Measurements from ENCODE around the gene ISY1. TPM values are rescaled to one million over a fixed set of nuclear protein-coding genes. Genes with fewer than 3 reads are reported as not detected.
A peak's percentile ranks its signal among the peaks of the same experiment; 100 is the strongest.

The ISY1 gene
- total RNA-seq = 10 to 100 TPM in 1 of 2 donors, 1 to 10 TPM in 1; 6.4 to 12.3 TPM
- 10 to 100 TPM in 1 of 2 donors, 1 to 10 TPM in 1; 8.7 to 13.2 TPM for polyA plus RNA-seq

DNA sequence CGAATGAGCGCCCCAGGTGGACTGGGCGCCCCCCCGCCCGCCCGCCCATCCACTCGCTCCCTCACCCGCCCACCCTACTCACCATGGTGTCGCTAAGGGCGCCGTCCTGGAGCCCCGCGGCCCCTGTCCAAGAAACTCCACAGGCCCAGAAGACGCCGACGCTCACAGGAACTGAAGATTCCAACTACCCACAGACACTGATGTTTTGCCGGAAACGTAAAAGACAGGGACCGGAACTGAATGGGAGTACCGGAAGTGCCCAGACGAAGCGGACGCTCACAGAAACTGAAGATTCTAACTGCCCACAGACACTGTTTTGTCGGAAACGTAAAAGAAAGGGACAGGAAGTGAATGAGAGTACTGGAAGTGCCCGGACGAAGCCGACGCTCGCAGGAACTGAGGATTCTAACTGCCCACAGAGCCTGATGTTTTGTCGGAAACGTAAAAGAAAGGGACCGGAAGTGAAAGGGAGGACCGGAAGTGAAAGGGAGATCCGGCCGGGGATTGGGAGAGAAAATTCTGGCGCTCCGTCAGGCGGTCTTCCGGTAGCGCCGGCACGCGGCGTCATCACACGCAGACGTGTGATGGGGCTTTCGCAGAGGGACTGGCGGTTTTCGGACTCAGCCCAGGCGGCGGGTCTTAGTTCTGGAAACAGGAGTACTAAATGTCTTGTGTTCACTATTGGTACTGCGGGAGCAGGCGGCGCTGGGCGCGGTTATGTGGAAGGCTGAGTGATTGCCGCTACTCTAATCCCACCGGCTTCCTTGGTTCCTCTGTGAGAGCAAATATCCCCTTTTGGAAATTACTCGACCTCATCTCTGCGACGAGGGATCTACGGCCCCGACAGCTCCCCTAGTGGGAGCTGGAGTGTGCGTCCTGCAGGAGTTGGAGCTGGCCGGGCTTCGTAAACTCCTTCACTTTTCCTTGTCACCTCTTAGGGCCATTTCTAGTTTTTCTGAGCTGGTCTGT lies at the start of gene ISY1:
Gene ISY1, minus strand, starts transcription at position 173 of the 969 bp plus-strand sequence. Its CDS starts 88 bp downstream, at position 85.
- Histone ChIP-seq H3K36me3 (ENCODE audit: control insufficient read depth in 4 of 4, insufficient read depth in 3 of 4, low read depth in 1 of 4, low read length in 3 of 4) (peaks cover 2 to 20% (median 15%) of the 10 kb centered on the region in 4 donors), H3K27ac (ENCODE audit: low read depth in 1 of 2, low read length in 2 of 2) (peak within 1 kb of the TSS; percentile 87), H3K9me3 (ENCODE audit: control insufficient read depth in 4 of 4, low read length in 3 of 4) (no peaks in the 10 kb centered on the region), H3K4me3 (ENCODE audit: low read depth in 1 of 3, low read length in 3 of 3) (peak within 1 kb of the TSS; percentile 72 to 90 (median 78)), H3K4me1 (ENCODE audit: control insufficient read depth in 4 of 4, insufficient read depth in 4 of 4, low read length in 3 of 4) (peaks cover 0 to 34% (median 22%) of the 10 kb centered on the region in 4 donors), H3K9ac (ENCODE audit: low read depth in 1 of 2, low read length in 2 of 2) (peak within 1 kb of the TSS; percentile 81 to 92), H3K27me3 (ENCODE audit: control insufficient read depth in 4 of 4, insufficient read depth in 4 of 4, low read length in 3 of 4) (no peaks in the 10 kb centered on the region)
- DNase-seq (ENCODE audit: low spot score) = peak; percentile 85
- TF ChIP-seq MAX (IDR thresholded peaks at IDR 0.05) (peak; percentile 100), SP1 (IDR thresholded peaks at IDR 0.05) (peak; percentile 70), TAF1 (conservative IDR thresholded peaks at IDR 0.05) (peak; percentile 71), JUND (IDR thresholded peaks at IDR 0.05) (peak in 1 of 2 donors; percentile 73), HNF4G (IDR thresholded peaks at IDR 0.05) (no peak), HNF4A (conservative IDR thresholded peaks at IDR 0.05) (peak; percentile 26 to 37), FOXA1 (IDR thresholded peaks at IDR 0.05) (no peak), GABPA (IDR thresholded peaks at IDR 0.05 in 1 of 2, conservative IDR thresholded peaks at IDR 0.05 in 1 of 2) (peak; percentile 99), RXRA (IDR thresholded peaks at IDR 0.05) (peak; percentile 45 to 57), NR2F2 (IDR thresholded peaks at IDR 0.05) (peak; percentile 86), RAD21 (IDR thresholded peaks at IDR 0.05) (peak; percentile 62 to 70), EGR1 (IDR thresholded peaks at IDR 0.05; ENCODE audit: low read depth in 2 of 2) (peak; percentile 98 to 99), YY1 (IDR thresholded peaks at IDR 0.05) (peak; percentile 78), FOXA2 (IDR thresholded peaks at IDR 0.05) (no peak)
- TF ChIP-seq, protein P1, sequence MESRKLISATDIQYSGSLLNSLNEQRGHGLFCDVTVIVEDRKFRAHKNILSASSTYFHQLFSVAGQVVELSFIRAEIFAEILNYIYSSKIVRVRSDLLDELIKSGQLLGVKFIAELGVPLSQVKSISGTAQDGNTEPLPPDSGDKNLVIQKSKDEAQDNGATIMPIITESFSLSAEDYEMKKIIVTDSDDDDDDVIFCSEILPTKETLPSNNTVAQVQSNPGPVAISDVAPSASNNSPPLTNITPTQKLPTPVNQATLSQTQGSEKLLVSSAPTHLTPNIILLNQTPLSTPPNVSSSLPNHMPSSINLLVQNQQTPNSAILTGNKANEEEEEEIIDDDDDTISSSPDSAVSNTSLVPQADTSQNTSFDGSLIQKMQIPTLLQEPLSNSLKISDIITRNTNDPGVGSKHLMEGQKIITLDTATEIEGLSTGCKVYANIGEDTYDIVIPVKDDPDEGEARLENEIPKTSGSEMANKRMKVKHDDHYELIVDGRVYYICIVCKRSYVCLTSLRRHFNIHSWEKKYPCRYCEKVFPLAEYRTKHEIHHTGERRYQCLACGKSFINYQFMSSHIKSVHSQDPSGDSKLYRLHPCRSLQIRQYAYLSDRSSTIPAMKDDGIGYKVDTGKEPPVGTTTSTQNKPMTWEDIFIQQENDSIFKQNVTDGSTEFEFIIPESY (IDR thresholded peaks at IDR 0.05) = peak; percentile 70
- TF ChIP-seq, protein P2, sequence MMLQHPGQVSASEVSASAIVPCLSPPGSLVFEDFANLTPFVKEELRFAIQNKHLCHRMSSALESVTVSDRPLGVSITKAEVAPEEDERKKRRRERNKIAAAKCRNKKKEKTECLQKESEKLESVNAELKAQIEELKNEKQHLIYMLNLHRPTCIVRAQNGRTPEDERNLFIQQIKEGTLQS (IDR thresholded peaks at IDR 0.05) = peak; percentile 43
- TF ChIP-seq, protein P3, sequence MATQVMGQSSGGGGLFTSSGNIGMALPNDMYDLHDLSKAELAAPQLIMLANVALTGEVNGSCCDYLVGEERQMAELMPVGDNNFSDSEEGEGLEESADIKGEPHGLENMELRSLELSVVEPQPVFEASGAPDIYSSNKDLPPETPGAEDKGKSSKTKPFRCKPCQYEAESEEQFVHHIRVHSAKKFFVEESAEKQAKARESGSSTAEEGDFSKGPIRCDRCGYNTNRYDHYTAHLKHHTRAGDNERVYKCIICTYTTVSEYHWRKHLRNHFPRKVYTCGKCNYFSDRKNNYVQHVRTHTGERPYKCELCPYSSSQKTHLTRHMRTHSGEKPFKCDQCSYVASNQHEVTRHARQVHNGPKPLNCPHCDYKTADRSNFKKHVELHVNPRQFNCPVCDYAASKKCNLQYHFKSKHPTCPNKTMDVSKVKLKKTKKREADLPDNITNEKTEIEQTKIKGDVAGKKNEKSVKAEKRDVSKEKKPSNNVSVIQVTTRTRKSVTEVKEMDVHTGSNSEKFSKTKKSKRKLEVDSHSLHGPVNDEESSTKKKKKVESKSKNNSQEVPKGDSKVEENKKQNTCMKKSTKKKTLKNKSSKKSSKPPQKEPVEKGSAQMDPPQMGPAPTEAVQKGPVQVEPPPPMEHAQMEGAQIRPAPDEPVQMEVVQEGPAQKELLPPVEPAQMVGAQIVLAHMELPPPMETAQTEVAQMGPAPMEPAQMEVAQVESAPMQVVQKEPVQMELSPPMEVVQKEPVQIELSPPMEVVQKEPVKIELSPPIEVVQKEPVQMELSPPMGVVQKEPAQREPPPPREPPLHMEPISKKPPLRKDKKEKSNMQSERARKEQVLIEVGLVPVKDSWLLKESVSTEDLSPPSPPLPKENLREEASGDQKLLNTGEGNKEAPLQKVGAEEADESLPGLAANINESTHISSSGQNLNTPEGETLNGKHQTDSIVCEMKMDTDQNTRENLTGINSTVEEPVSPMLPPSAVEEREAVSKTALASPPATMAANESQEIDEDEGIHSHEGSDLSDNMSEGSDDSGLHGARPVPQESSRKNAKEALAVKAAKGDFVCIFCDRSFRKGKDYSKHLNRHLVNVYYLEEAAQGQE (IDR thresholded peaks at IDR 0.05) = peak; percentile 22
- TF ChIP-seq, protein P4, sequence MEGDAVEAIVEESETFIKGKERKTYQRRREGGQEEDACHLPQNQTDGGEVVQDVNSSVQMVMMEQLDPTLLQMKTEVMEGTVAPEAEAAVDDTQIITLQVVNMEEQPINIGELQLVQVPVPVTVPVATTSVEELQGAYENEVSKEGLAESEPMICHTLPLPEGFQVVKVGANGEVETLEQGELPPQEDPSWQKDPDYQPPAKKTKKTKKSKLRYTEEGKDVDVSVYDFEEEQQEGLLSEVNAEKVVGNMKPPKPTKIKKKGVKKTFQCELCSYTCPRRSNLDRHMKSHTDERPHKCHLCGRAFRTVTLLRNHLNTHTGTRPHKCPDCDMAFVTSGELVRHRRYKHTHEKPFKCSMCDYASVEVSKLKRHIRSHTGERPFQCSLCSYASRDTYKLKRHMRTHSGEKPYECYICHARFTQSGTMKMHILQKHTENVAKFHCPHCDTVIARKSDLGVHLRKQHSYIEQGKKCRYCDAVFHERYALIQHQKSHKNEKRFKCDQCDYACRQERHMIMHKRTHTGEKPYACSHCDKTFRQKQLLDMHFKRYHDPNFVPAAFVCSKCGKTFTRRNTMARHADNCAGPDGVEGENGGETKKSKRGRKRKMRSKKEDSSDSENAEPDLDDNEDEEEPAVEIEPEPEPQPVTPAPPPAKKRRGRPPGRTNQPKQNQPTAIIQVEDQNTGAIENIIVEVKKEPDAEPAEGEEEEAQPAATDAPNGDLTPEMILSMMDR (IDR thresholded peaks at IDR 0.05; ENCODE audit: low read depth, low read length, missing input control) = peak; percentile 68
- under 1% methylated on average over 67 of the region's 67 CpGs for WGBS

Data from liver (tissue), 9 donors.